IMR-90 (cell line): ENCODE data around the gene PKP4. TPM values are rescaled to one million over a fixed set of nuclear protein-coding genes. Genes with fewer than 3 reads are reported as not detected.

ENCODE experiments used
- ATAC-seq: fragments of 200-7000 bp; cut with Tn5 transposase; 2 replicates; pipeline ENCODE4 v1.9.1; 2020; ENCODE audit warnings: low read depth, mild to moderate bottlenecking, moderate library complexity
- BruUV-seq: library from RNA; stranded (reverse); fragments of 400-500 nt; replicated peaks from 2 replicates; lab custom pipeline; 2021; lab: Mats Ljungman, UMichigan
- CTCF ChIA-PET: fragments of 300-600 bp; formaldehyde crosslinking; extraction: SDS; loops from one replicate; lab custom pipeline; 2021; ENCODE audit warnings: antibody characterized with exemption; lab: Yijun Ruan, JAX
- POLR2A ChIA-PET: fragments of 300-600 bp; sonication (Branson Sonifier 250); formaldehyde crosslinking; loops from one replicate; lab custom pipeline; 2022; ENCODE audit warnings: antibody characterized with exemption; ENCODE audit not compliant: unreplicated experiment; lab: Charles Lee
- DNase-seq: peaks from one replicate; pipeline ENCODE4 v3.0.0; 2013
- H2AFZ ChIP-seq: replicated peaks from 2 replicates; pipeline ENCODE3; 2013; ENCODE audit warnings: low read length, mild to moderate bottlenecking; ENCODE audit not compliant: poor library complexity
- H2AK5ac ChIP-seq: 2 replicates; pipeline ENCODE4 v1.6.1; 2013; ENCODE audit warnings: low read depth, low read length, inconsistent platforms
- H2AK9ac ChIP-seq: replicated peaks from 2 replicates; pipeline ENCODE3; 2013; ENCODE audit warnings: mild to moderate bottlenecking, low read depth, low read length, moderate library complexity; ENCODE audit not compliant: poor library complexity
- H2BK120ac ChIP-seq: 2 replicates; pipeline ENCODE4 v1.6.1; 2013; ENCODE audit warnings: low read depth, low read length, inconsistent platforms
- H2BK15ac ChIP-seq: 3 replicates; pipeline ENCODE4 v1.6.1; 2013; ENCODE audit warnings: low read depth, low read length, inconsistent platforms
- H2BK20ac ChIP-seq: 2 replicates; pipeline ENCODE4 v1.6.1; 2013; ENCODE audit warnings: low read depth, mild to moderate bottlenecking, inconsistent platforms, low read length, moderate library complexity
- H2BK5ac ChIP-seq: 2 replicates; pipeline ENCODE4 v1.6.1; 2013; ENCODE audit warnings: mild to moderate bottlenecking, low read depth, low read length, inconsistent platforms; ENCODE audit not compliant: poor library complexity, severe bottlenecking
- H3K14ac ChIP-seq: replicated peaks from 2 replicates; pipeline ENCODE4 v1.6.1; 2013; ENCODE audit warnings: low read depth, low read length, inconsistent platforms
- H3K18ac ChIP-seq: 2 replicates; pipeline ENCODE4 v1.6.1; 2013; ENCODE audit warnings: low read depth, low read length, control low read depth
- H3K23ac ChIP-seq: 2 replicates; pipeline ENCODE4 v1.6.1; 2013; ENCODE audit warnings: low read depth, low read length, inconsistent platforms
- H3K27ac ChIP-seq: 2 replicates; pipeline ENCODE4 v1.5.1; 2013; ENCODE audit warnings: mild to moderate bottlenecking, control low read depth, low read length; ENCODE audit not compliant: insufficient read depth
- H3K27me3 ChIP-seq: 2 replicates; pipeline ENCODE4 v1.6.1; 2013; ENCODE audit warnings: low read length; ENCODE audit not compliant: control insufficient read depth, insufficient read depth
- H3K36me3 ChIP-seq: 2 replicates; pipeline ENCODE4 v1.6.1; 2013; ENCODE audit warnings: low read length, mixed read lengths; ENCODE audit not compliant: control insufficient read depth, insufficient read depth
- H3K4ac ChIP-seq: 2 replicates; pipeline ENCODE4 v1.6.1; 2013; ENCODE audit warnings: low read depth, low read length, inconsistent platforms
- H3K4me1 ChIP-seq: 2 replicates; pipeline ENCODE4 v1.6.1; 2013; ENCODE audit warnings: low read length, mixed read lengths; ENCODE audit not compliant: control insufficient read depth, insufficient read depth
- H3K4me2 ChIP-seq: 2 replicates; pipeline ENCODE4 v1.6.1; 2013; ENCODE audit warnings: low read depth, mild to moderate bottlenecking, control low read depth, low read length, moderate library complexity
- H3K4me3 ChIP-seq: 2 replicates; pipeline ENCODE4 v1.5.1; 2013; ENCODE audit warnings: low read depth, mild to moderate bottlenecking, control low read depth, low read length, moderate library complexity; ENCODE audit not compliant: insufficient read depth
- H3K56ac ChIP-seq: 2 replicates; pipeline ENCODE4 v1.6.1; 2013; ENCODE audit warnings: low read length, inconsistent platforms; ENCODE audit not compliant: insufficient read depth; ENCODE audit errors: extremely low read depth
- H3K79me1 ChIP-seq, 2 experiments: 2 replicates each; pipeline ENCODE4 v1.6.1; 2013; ENCODE audit warnings: low read length in 2 of 2, inconsistent platforms in 1 of 2, low read depth in 1 of 2
- H3K9ac ChIP-seq: 2 replicates; pipeline ENCODE4 v1.6.1; 2013; ENCODE audit warnings: low read depth, low read length, control low read depth
- H3K9me1 ChIP-seq: 2 replicates; pipeline ENCODE4 v1.6.1; 2013; ENCODE audit warnings: low read length, inconsistent platforms; ENCODE audit not compliant: insufficient read depth
- H3K9me3 ChIP-seq: 2 replicates; pipeline ENCODE4 v1.6.1; 2013; ENCODE audit warnings: low read length; ENCODE audit not compliant: control insufficient read depth, insufficient read depth
- H4K20me1 ChIP-seq: 2 replicates; pipeline ENCODE4 v1.6.1; 2013; ENCODE audit warnings: low read length, inconsistent platforms; ENCODE audit not compliant: insufficient read depth
- H4K5ac ChIP-seq: 2 replicates; pipeline ENCODE4 v1.6.1; 2013; ENCODE audit warnings: mild to moderate bottlenecking, low read depth, low read length, control low read depth
- H4K8ac ChIP-seq, 2 experiments: 2 replicates each; pipeline ENCODE4 v1.6.1; 2013; ENCODE audit warnings: low read depth in 2 of 2, low read length in 2 of 2, control low read depth in 1 of 2, inconsistent platforms in 1 of 2
- H4K91ac ChIP-seq: 2 replicates; pipeline ENCODE4 v1.6.1; 2013; ENCODE audit warnings: low read depth, low read length, inconsistent platforms; ENCODE audit not compliant: insufficient read depth
- BHLHE40 ChIP-seq: fragments of 150-350 bp; IDR thresholded peaks from 2 replicates; pipeline ENCODE4 v1.6.1; 2016; ENCODE audit warnings: mild to moderate bottlenecking, low read depth, low read length
- CEBPB ChIP-seq: IDR thresholded peaks from 2 replicates; pipeline ENCODE4 v1.6.1; 2012; ENCODE audit warnings: low read depth, low read length, improper control_type of control experiment
- CHD1 ChIP-seq: IDR thresholded peaks from 2 replicates; pipeline ENCODE4 v1.6.1; 2012; ENCODE audit warnings: low read depth, low read length, improper control_type of control experiment
- ELK1 ChIP-seq: fragments of 150-350 bp; IDR thresholded peaks from 2 replicates; pipeline ENCODE4 v1.6.1; 2016; ENCODE audit warnings: low read depth, mild to moderate bottlenecking, low read length, moderate library complexity, borderline replicate concordance
- FOS ChIP-seq: fragments of 150-350 bp; IDR thresholded peaks from 2 replicates; pipeline ENCODE4 v1.6.1; 2016; ENCODE audit warnings: low read depth, low read length
- MAFK ChIP-seq: IDR thresholded peaks from 2 replicates; pipeline ENCODE4 v1.6.1; 2012; ENCODE audit warnings: low read depth, low read length, improper control_type of control experiment
- MAZ ChIP-seq: IDR thresholded peaks from 2 replicates; pipeline ENCODE4 v1.6.1; 2012; ENCODE audit warnings: low read depth, mild to moderate bottlenecking, low read length, improper control_type of control experiment, moderate library complexity, borderline replicate concordance
- MXI1 ChIP-seq: IDR thresholded peaks from 2 replicates; pipeline ENCODE4 v1.6.1; 2012; ENCODE audit warnings: low read depth, mild to moderate bottlenecking, low read length, moderate library complexity, borderline replicate concordance
- POLR2A ChIP-seq: IDR thresholded peaks from 2 replicates; pipeline ENCODE4 v1.6.1; 2012; ENCODE audit warnings: mild to moderate bottlenecking, low read depth, low read length
- RAD21 ChIP-seq: IDR thresholded peaks from 2 replicates; pipeline ENCODE4 v1.6.1; 2012; ENCODE audit warnings: low read length, improper control_type of control experiment
- RFX5 ChIP-seq: IDR thresholded peaks from 2 replicates; pipeline ENCODE4 v1.8.0; 2012; ENCODE audit warnings: low read depth, mild to moderate bottlenecking, low read length, moderate library complexity
- SMC3 ChIP-seq: fragments of 150-350 bp; IDR thresholded peaks from 2 replicates; pipeline ENCODE4 v1.6.1; 2016; ENCODE audit warnings: low read depth, mild to moderate bottlenecking, antibody characterized with exemption, low read length, moderate library complexity
- WGBS, 2 experiments: methylation state at CpG; one replicate each; pipeline versions ENCODE4 v1.1.5 to v1.1.7; 2013; ENCODE audit warnings: missing lambda C conversion rate in 2 of 2; ENCODE audit not compliant: insufficient read length in 1 of 2; ENCODE audit errors: extremely low coverage in 2 of 2; 5-methylcytosine and 5-hydroxymethylcytosine counted together
- dilution Hi-C: fragments of 300-500 bp; cut with HindIII; formaldehyde crosslinking; loops from one replicate; pipeline ENCODE4 v1.14.3; 2018; ENCODE audit warnings: low sequenced_read_pairs; ENCODE audit not compliant: unreplicated experiment
- in situ Hi-C: fragments of 300-500 bp; cut with MboI; formaldehyde crosslinking; loops from 3 replicates; pipeline ENCODE4 v1.14.3; 2019; ENCODE audit warnings: low sequenced_read_pairs, inconsistent platforms, mixed read lengths
- intact Hi-C: fragments of 100-400 bp; cut with micrococcal nuclease; formaldehyde crosslinking; loops from 2 replicates; pipeline ENCODE4 v1.10.0; 2022
- polyA plus RNA-seq, 3 experiments: library from polyadenylated mRNA; depleted of rRNA; stranded (reverse); fragments of >200 nt; gene quantifications; 2 replicates each; pipeline ENCODE4 v1.2.3, GENCODE V29; 2012; ENCODE audit warnings: low replicate concordance in 1 of 3
- total RNA-seq: library from RNA; depleted of rRNA; stranded (reverse); fragments of >200 nt; gene quantifications from 2 replicates; pipeline ENCODE4 v1.2.3, GENCODE V29; 2012
- TF ChIP-seq, protein P1 (sequence below): conservative IDR thresholded peaks from 2 replicates; pipeline ENCODE4 v1.5.1; 2012; ENCODE audit warnings: mild to moderate bottlenecking, low read depth, low read length, improper control_type of control experiment

PKP4 gene
- total and polyA plus RNA-seq, 2 of the 4 experiments (the other 2 are of a cell fraction) = 20.1 to 37.8 TPM

DNA sequence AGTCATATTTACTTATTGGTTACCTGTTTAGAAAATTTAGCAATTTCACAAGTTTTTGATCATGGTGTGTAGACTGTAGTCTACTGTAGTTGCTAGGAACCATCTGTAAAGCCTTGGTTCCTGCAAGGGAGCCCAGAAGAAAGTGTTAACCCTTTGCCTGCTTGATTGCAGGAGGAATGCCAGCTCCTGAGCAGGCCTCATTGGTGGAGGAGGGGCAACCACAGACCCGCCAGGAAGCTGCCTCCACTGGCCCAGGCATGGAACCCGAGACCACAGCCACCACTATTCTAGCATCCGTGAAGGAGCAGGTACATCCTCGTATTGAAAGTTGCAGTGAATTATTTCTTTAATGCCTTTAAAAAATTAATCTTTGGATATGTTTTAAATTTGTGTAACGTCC, 76.3 kb downstream of the PKP4 start:
- WGBS, 2 experiments = 100% methylated on average over 1 of the region's 5 CpGs; no CpG with 5 or more reads in 1 of the 2 experiments
- H3K23ac ChIP-seq = no peak overlapping the region

More for the DNA sequence above, 76.3 kb downstream of the PKP4 start:
- Histone ChIP-seq H3K18ac (no peak overlapping the region), H3K4me1 (peaks cover 4% of the 10 kb centered on the region), H3K9me1 (peaks cover 3% of the 10 kb centered on the region; the same call in 1 of the 2 replicates), H3K4me2 (no peak overlapping the region), H2BK20ac (no peak overlapping the region), H3K27ac (no peak overlapping the region), H3K14ac (no peak overlapping the region), H2BK5ac (no peak overlapping the region), H2BK15ac (no peak overlapping the region), H2AFZ (no peak overlapping the region), H3K4ac (no peak overlapping the region), H2BK120ac (no peak overlapping the region), H3K56ac (no peak overlapping the region), H4K8ac (no peak overlapping the region), H4K91ac (no peak overlapping the region), H3K9ac (no peak overlapping the region), H3K27me3 (no peaks in the 10 kb centered on the region), H2AK9ac (no peak overlapping the region), H3K9me3 (no peaks in the 10 kb centered on the region), H4K5ac (no peak overlapping the region), H2AK5ac (no peak overlapping the region), H3K4me3 (no peak overlapping the region), H3K36me3 (0 out of 2 replicates have a peak, but pooled peaks cover 2% of the 10 kb centered on the region), H3K79me1 (peaks cover 9 to 19% of the 10 kb centered on the region in 2 experiments), H4K20me1 (no peaks in the 10 kb centered on the region)
- no peak for DNase-seq
- TF ChIP-seq MAZ (no peak), MXI1 (no peak), POLR2A (no peak), MAFK (no peak), CEBPB (no peak), RFX5 (no peak), RAD21 (no peak), SMC3 (no peak), CHD1 (no peak), BHLHE40 (no peak), FOS (no peak), ELK1 (no peak)
- TF ChIP-seq, protein P1, sequence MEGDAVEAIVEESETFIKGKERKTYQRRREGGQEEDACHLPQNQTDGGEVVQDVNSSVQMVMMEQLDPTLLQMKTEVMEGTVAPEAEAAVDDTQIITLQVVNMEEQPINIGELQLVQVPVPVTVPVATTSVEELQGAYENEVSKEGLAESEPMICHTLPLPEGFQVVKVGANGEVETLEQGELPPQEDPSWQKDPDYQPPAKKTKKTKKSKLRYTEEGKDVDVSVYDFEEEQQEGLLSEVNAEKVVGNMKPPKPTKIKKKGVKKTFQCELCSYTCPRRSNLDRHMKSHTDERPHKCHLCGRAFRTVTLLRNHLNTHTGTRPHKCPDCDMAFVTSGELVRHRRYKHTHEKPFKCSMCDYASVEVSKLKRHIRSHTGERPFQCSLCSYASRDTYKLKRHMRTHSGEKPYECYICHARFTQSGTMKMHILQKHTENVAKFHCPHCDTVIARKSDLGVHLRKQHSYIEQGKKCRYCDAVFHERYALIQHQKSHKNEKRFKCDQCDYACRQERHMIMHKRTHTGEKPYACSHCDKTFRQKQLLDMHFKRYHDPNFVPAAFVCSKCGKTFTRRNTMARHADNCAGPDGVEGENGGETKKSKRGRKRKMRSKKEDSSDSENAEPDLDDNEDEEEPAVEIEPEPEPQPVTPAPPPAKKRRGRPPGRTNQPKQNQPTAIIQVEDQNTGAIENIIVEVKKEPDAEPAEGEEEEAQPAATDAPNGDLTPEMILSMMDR = no peak
- no TSS peak for BruUV-seq
- no peak for ATAC-seq
- in situ Hi-C loops = no loop called here
- ChIA-PET CTCF (no interaction called here), POLR2A (no interaction called here)
- dilution Hi-C loops = no loop called here
- intact Hi-C loops = no loop called here
